ENCODE measurements around the gene CBX8.

Gene CBX8

GRCh38 chr17:79820959-79821330 lies 24.1 kb upstream of the CBX8 start:
- no peak for DNase-seq (ENCODE audit: extremely low spot score)
- CTCF ChIA-PET, result interaction anchor here (1.1 to 1.8 kb wide), 2 partner anchors 9 to 14 kb away, joined by 3 to 6 read pairs; no protein-coding TSS in a partner anchor
- TF ChIP-seq HDGF (IDR thresholded peaks at IDR 0.05; ENCODE audit: borderline replicate concordance) (no peak), SUZ12 (IDR thresholded peaks at IDR 0.05) (no peak), SP1 (IDR thresholded peaks at IDR 0.05) (no peak), CTBP1 (IDR thresholded peaks at IDR 0.05; ENCODE audit: borderline replicate concordance) (no peak), TARDBP (IDR thresholded peaks at IDR 0.05) (no peak), FOXA1 (IDR thresholded peaks at IDR 0.05) (no peak), L3MBTL2 (conservative IDR thresholded peaks at IDR 0.05) (no peak), PKNOX1 (IDR thresholded peaks at IDR 0.05) (no peak), ARNT (IDR thresholded peaks at IDR 0.05) (no peak), LEF1 (IDR thresholded peaks at IDR 0.05; ENCODE audit: borderline replicate concordance) (no peak), FOXM1 (IDR thresholded peaks at IDR 0.05; ENCODE audit: borderline replicate concordance) (no peak), ELF4 (IDR thresholded peaks at IDR 0.05) (no peak), BHLHE40 (IDR thresholded peaks at IDR 0.05; ENCODE audit: borderline replicate concordance) (no peak), ZNF384 (IDR thresholded peaks at IDR 0.05) (no peak), FOXK2 (IDR thresholded peaks at IDR 0.05) (no peak), NFRKB (IDR thresholded peaks at IDR 0.05) (no peak)
- POLR2A ChIA-PET, result interaction anchor here (1.4 to 3.6 kb wide), 2 partner anchors 12 to 18 kb away, joined by 6 to 12 read pairs; partner anchors contain the start of gene CBX4

DNA sequence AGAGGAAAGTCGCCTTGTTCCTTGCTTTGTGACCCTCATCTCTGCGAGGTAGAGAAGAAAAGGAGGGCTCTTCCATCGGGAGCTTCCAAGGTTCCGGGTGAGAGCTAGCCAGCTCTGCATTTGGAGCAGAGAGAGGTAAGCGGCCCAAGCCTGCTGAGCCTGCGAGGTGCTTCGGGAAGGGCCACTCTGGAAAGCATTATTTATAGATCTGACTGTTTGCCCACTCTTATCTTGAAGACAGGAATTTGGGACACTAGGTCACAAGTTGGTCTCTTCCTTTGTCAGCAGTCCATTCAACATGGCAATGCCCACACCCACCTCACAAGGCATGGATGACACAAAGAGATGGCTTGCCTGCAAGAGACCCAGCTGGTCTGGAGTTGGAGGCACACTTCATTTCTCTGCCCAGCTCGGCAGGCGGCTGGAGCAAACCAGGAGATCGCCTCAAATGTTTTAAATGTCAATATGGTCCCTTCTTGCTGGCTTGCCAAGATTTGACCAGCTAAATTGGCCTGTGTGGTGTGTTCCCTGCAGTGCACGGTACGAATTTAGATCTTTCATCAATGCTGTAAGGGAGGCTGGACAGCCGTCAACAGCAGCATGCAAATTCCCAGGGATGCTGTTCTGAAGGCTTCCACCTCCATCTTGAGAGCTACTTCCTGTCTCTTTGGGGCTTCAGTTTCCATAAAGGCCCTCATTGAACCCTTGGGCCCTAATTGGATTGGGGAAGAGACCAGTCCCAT lies 22.8 kb upstream of the CBX8 start:
- DNase-seq (ENCODE audit: extremely low spot score), result no peak
- POLR2A ChIA-PET, result interaction anchor here (1.3 to 3.6 kb wide), 2 partner anchors 19 to 173 kb away, joined by 3 to 12 read pairs; partner anchors contain the start of gene CBX4
- CTCF ChIA-PET, result interaction anchor here (0.9 to 1.8 kb wide), 3 partner anchors 9 to 23 kb away, joined by 3 to 6 read pairs (median 3); partner anchors contain the start of gene CBX8
- TF ChIP-seq ELF4 (IDR thresholded peaks at IDR 0.05), result no peak
- no peak for TF ChIP-seq FOXM1 (IDR thresholded peaks at IDR 0.05; ENCODE audit: borderline replicate concordance)
- TF ChIP-seq TARDBP (IDR thresholded peaks at IDR 0.05), result no peak
- TF ChIP-seq BHLHE40 (IDR thresholded peaks at IDR 0.05; ENCODE audit: borderline replicate concordance), result no peak
- TF ChIP-seq CTBP1 (IDR thresholded peaks at IDR 0.05; ENCODE audit: borderline replicate concordance), result no peak
- TF ChIP-seq PKNOX1 (IDR thresholded peaks at IDR 0.05), result no peak
- no peak for TF ChIP-seq LEF1 (IDR thresholded peaks at IDR 0.05; ENCODE audit: borderline replicate concordance)
- no peak for TF ChIP-seq ZNF384 (IDR thresholded peaks at IDR 0.05)

DNA sequence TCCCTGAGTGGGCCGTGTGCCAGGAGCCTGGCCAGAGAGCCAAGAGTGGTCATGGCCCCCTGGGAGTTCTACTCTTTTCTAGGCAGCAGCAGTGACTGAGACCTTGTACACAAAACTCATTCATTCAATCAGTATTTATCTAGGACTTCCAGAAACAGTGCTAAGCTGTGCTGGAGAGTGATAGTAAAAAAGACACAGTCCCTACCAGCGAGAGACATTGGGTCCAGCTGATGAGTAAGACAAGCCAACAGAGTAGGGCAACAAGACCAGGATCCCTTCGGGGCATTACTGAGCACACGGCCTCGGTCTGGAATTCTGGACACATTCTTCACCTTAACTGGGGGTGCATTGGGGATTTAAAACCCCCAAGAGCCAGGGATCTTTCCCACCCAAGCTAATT lies 22.2 kb upstream of the CBX8 start:
- TF ChIP-seq FOXA1 (IDR thresholded peaks at IDR 0.05), result no peak
- DNase-seq (ENCODE audit: extremely low spot score), result no peak
- POLR2A ChIA-PET, result interaction anchor here (1.3 to 3.6 kb wide), 3 partner anchors 20 to 173 kb away, joined by 3 to 12 read pairs (median 3); partner anchors contain the start of gene CBX4
- CTCF ChIA-PET, result interaction anchor here (0.6 to 0.7 kb wide), 2 partner anchors 16 to 109 kb away, joined by 3 read pairs; no protein-coding TSS in a partner anchor

- POLR2A ChIA-PET, result interaction anchor here (1.0 to 3.6 kb wide), 6 partner anchors 10 to 24 kb away, joined by 3 to 12 read pairs (median 4); partner anchors contain the start of gene CBX4
- TF ChIP-seq SP1 (IDR thresholded peaks at IDR 0.05), result no peak
- TF ChIP-seq ZNF384 (IDR thresholded peaks at IDR 0.05), result no peak
- no peak for TF ChIP-seq LEF1 (IDR thresholded peaks at IDR 0.05; ENCODE audit: borderline replicate concordance)
- no peak for DNase-seq (ENCODE audit: extremely low spot score)
- CTCF ChIA-PET, result interaction anchor here (0.6 to 1.2 kb wide), 5 partner anchors 16 to 175 kb away, joined by 3 to 6 read pairs (median 3); no protein-coding TSS in a partner anchor
These were observed 21.3 kb upstream of the CBX8 start for GRCh38 chr17:79818026-79818758.

- CTCF ChIA-PET, result no interaction called here
- TF ChIP-seq PKNOX1 (IDR thresholded peaks at IDR 0.05) (no peak), CTBP1 (IDR thresholded peaks at IDR 0.05; ENCODE audit: borderline replicate concordance) (no peak), FOXA1 (IDR thresholded peaks at IDR 0.05) (no peak), NFRKB (IDR thresholded peaks at IDR 0.05) (no peak), LEF1 (IDR thresholded peaks at IDR 0.05; ENCODE audit: borderline replicate concordance) (no peak), FOXK2 (IDR thresholded peaks at IDR 0.05) (no peak), HDGF (IDR thresholded peaks at IDR 0.05; ENCODE audit: borderline replicate concordance) (no peak), ARNT (IDR thresholded peaks at IDR 0.05) (no peak), ZNF384 (IDR thresholded peaks at IDR 0.05) (no peak), TARDBP (IDR thresholded peaks at IDR 0.05) (no peak), SP1 (IDR thresholded peaks at IDR 0.05) (no peak), FOXM1 (IDR thresholded peaks at IDR 0.05; ENCODE audit: borderline replicate concordance) (no peak), SUZ12 (IDR thresholded peaks at IDR 0.05) (no peak), BHLHE40 (IDR thresholded peaks at IDR 0.05; ENCODE audit: borderline replicate concordance) (no peak), L3MBTL2 (conservative IDR thresholded peaks at IDR 0.05) (no peak)
- POLR2A ChIA-PET, result no interaction called here
- DNase-seq (ENCODE audit: extremely low spot score), result no peak
These were observed 19.1 kb upstream of the CBX8 start for GRCh38 chr17:79815836-79816461.
